Activated CD4-positive, alpha-beta memory T cell treated with anti-CD3 and anti-CD28 coated beads for 36 hours (primary cell): Measurements from ENCODE around the gene ZNF692. TPM values are rescaled to one million over a fixed set of nuclear protein-coding genes. Genes with fewer than 3 reads are reported as not detected.
A peak's percentile ranks its signal among the peaks of the same experiment; 100 is the strongest.
"Not testable (repeated sequence)": the region's sequence is repeated elsewhere in the genome, so short reads cannot be mapped to it uniquely, and the experiment has no call there.

Experiments
- CTCF ChIA-PET: fragments of 350-600 bp; sonication (Branson Sonifier 250); formaldehyde crosslinking; loops from one replicate; lab custom pipeline; 2021; ENCODE audit warnings: antibody characterized with exemption, inconsistent platforms; lab: Charles Lee
- POLR2A ChIA-PET: fragments of 350-600 bp; sonication (Branson Sonifier 250); formaldehyde crosslinking; loops from one replicate; lab custom pipeline; 2021; ENCODE audit warnings: antibody characterized with exemption; lab: Charles Lee
- DNase-seq: peaks from one replicate; pipeline ENCODE4 v3.0.0-alpha.2; 2020
- H3K27ac Mint-ChIP-seq: one replicate; pipeline ENCODE4 v1.8.0; 2021; ENCODE audit warnings: mixed read lengths
- H3K27me3 Mint-ChIP-seq: one replicate; pipeline ENCODE4 v1.8.0; 2021; ENCODE audit warnings: mixed read lengths
- H3K36me3 Mint-ChIP-seq: one replicate; pipeline ENCODE4 v1.8.0; 2021; ENCODE audit warnings: mixed read lengths
- H3K4me1 Mint-ChIP-seq: one replicate; pipeline ENCODE4 v1.8.0; 2021; ENCODE audit warnings: low read depth, mixed read lengths
- H3K4me3 Mint-ChIP-seq: one replicate; pipeline ENCODE4 v1.8.0; 2021; ENCODE audit warnings: mild to moderate bottlenecking, mixed read lengths
- H3K9me3 Mint-ChIP-seq: one replicate; pipeline ENCODE4 v1.8.0; 2021; ENCODE audit warnings: mixed read lengths
- intact Hi-C: fragments of 100-400 bp; cut with micrococcal nuclease; formaldehyde crosslinking; loops from one replicate; pipeline ENCODE4 v1.15.1; 2023
- total RNA-seq, 2 experiments: library from RNA; stranded (reverse); gene quantifications; one replicate each; pipeline ENCODE4 v1.2.3, GENCODE V29; 2021

Gene ZNF692
- total RNA-seq, 2 experiments from 2014 or later, result 60.4 to 65.9 TPM

DNA sequence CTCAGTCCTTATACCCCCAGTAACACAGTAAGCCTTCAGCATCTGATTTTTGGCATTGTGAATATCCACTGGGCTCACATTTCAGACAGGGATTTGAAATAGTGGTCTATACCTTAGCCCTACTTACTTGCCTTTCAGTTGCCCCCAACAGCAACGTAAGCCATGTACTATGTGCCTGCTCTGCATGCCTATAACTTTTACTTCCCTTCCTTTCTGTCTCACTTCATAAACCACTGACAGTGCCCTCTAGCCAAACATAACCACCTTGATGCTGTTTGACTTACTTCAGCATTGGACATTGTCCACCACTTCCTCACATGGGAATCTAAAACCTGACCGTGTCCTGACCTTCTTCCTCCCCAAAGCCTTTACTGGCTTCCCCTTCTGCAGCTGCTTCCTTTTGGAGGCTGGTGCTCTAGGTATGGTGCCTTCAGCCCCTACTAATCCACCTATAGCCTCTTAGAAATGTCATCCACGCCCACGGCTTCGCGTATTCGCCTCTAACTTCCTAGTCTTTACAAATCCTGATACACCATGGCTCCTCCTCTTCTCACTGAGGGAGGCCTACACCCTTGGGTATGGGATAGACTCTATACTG, 24.4 kb downstream of the ZNF692 start:
- CTCF ChIA-PET, result no interaction called here
- DNase-seq, result peak; percentile 37

DNA sequence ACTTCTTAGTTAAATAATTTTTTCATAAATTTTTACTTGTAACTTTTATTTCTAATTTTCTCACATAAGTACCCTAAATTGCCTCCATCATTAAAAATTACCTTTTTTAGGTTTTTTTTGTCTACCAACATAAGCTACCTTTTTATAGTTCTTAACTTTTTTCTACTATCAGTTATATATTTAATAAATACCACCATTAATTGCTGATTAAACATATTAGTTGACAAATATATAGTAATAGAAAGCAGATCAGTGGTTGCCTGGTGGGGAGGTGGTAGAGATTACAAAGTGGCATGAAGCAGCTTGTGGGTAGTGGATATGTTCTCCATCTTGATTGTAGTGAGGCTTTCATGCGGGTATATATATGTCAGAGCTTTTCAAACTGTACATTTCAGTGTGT, 27.0 kb downstream of the ZNF692 start:
- ChIA-PET POLR2A (no interaction called here), CTCF (no interaction called here)
- Mint-ChIP-seq H3K27me3 (peaks cover 2% of the 10 kb centered on the region), H3K9me3 (no peaks in the 10 kb centered on the region), H3K27ac (no peak overlapping the region), H3K36me3 (no peaks in the 10 kb centered on the region), H3K4me3 (no peak overlapping the region), H3K4me1 (peaks cover 10% of the 10 kb centered on the region)
- DNase-seq, result no peak
- intact Hi-C loops, result no loop called here

More for the DNA sequence above, 24.4 kb downstream of the ZNF692 start:
- POLR2A ChIA-PET, result no interaction called here
- Mint-ChIP-seq H3K4me3 (no peak overlapping the region), H3K27me3 (peaks cover 2% of the 10 kb centered on the region), H3K4me1 (peaks cover 3% of the 10 kb centered on the region), H3K27ac (no peak overlapping the region), H3K36me3 (no peaks in the 10 kb centered on the region), H3K9me3 (no peaks in the 10 kb centered on the region)
- intact Hi-C loops, result no loop called here

DNA sequence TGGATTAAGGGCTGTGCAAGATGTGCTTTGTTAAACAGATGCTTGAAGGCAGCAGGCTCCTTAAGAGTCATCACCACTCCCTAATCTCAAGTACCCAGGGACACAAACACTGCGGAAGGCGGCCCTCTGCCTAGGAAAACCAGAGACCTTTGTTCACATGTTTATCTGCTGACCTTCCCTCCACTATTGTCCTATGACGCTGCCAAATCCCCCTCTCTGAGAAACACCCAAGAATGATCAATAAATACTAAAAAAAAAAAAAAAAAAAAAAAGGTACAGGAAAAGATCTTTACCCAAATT, 28.2 kb downstream of the ZNF692 start:
- H3K4me3 Mint-ChIP-seq, DNase-seq, H3K27ac Mint-ChIP-seq, H3K27me3 Mint-ChIP-seq, intact Hi-C loops, H3K9me3 Mint-ChIP-seq, POLR2A ChIA-PET, CTCF ChIA-PET, H3K36me3 Mint-ChIP-seq: not testable (repeated sequence)
- peaks cover 13% of the 10 kb centered on the region for H3K4me1 Mint-ChIP-seq

DNA sequence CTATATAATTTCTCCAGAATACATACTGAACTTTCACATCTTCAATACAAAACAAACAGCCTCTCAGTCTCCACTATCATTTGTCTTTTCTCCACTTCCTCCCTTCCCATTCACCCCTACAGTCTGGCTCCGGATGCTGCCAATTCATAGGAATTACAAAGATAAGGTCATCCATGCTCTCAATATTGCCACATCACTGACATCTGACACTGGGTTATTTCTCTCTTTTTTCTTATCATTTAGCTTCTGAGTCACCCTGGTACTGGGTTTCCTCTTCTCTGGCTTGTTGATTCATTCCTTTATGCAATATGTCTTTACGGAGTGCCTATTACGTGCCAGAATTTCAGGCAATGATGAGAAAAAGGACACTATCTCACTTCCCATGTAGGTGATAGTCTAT, 30.0 kb downstream of the ZNF692 start:
- Mint-ChIP-seq H3K27me3 (peaks cover 2% of the 10 kb centered on the region), H3K27ac (no peak overlapping the region), H3K4me1 (peaks cover 29% of the 10 kb centered on the region), H3K4me3 (no peak overlapping the region), H3K36me3 (peaks cover 5% of the 10 kb centered on the region), H3K9me3 (no peaks in the 10 kb centered on the region)
- CTCF ChIA-PET, result interaction anchor here (0.7 to 1.3 kb wide), 3 partner anchors 8 to 30 kb away, joined by 4 to 5 read pairs (median 4); partner anchors contain the start of genes ZNF672 and ZNF692
- no peak for DNase-seq
- intact Hi-C loops, result no loop called here
- POLR2A ChIA-PET, result interaction anchor here (5.1 kb wide), 1 partner anchor 10 kb away, joined by 67 read pairs; the partner anchor contains the start of gene ZNF672

DNA sequence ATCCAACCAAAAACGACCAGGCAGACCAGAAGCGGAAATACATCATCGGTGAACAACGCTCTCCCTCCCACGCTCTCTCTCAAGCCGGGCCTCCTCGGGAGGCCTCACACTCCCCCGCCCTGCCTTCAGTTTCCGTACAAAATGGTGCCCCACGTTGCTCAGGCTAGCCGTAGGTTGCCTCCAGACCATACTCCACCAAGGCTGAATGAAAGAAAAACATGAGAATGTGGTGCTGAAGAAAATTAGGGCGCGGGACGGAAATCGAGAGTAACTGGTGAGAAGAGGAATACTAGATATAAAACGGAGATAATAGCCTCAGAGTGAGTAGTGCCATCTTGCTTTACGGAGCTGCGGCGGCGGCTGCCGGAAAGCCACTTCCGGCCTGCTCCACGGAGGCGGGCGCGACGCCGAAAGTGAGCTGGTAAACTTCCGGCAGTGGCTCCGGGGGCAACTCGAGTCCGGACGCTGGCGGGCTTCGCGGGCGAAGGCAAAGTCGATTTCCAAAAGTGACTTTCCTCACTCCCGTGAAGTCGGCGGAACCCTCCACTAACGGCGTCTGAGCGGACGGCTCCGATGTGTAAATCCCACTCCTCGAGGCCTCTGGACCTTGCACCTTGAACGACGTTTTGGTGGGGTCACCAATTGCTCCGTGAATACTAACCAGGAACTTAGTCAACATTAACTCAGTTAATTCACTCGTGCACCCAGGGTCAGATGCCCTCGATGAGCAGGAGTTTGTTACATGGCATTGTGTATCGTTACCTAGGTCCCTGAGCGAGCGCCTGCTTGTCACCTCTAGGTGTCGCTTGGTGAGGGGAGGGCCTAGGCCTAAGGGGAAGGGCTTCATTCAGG, 32.8 kb downstream of the ZNF692 start, which contains the start of gene SH3BP5L:
SH3BP5L (minus strand) TSS at position 7 of the 852 bp plus-strand sequence. CDS start 980 bp downstream, outside the sequence.
- H3K4me3 Mint-ChIP-seq, result peak within 1 kb of the TSS; percentile 84
- intact Hi-C loops, result loop anchor here (1.0 kb wide), 4 partner anchors 12 to 80 kb away; partner anchors contain the start of genes PGBD2, ZNF672 and ZNF692

DNA sequence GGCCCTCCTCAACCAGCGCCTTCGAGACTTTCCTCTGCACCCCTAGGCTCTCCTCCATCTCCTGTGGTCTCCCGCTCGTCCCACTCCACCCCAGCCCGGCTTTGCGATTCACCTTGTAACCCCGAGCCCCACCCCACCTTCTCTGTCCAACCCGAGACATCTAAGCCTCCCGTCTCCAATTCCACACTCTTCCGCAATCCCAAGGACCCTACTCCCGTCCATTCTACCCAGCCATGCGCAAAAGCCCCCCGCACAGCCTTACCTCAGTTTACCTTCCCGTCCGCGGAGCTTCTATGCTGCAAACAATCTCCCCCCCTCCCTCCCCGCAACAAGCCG, 33.3 kb downstream of the ZNF692 start:
- ChIA-PET POLR2A (interaction anchor here (0.9 to 5.1 kb wide), 5 partner anchors 13 to 80 kb away, joined by 3 to 67 read pairs (median 13); partner anchors contain the start of genes PGBD2, ZNF672 and ZNF692), CTCF (interaction anchor here (0.7 to 3.7 kb wide), 10 partner anchors 9 to 203 kb away, joined by 3 to 28 read pairs (median 4); partner anchors contain the start of genes PGBD2, ZNF672 and ZNF692)
- H3K36me3 Mint-ChIP-seq, result peaks cover 7% of the 10 kb centered on the region
- H3K27me3 Mint-ChIP-seq, result no peaks in the 10 kb centered on the region
- DNase-seq, result no peak
- peak overlapping the region; percentile 97 for H3K27ac Mint-ChIP-seq
- H3K4me3 Mint-ChIP-seq, result peak overlapping the region; percentile 84
- no peaks in the 10 kb centered on the region for H3K9me3 Mint-ChIP-seq
- intact Hi-C loops, result no loop called here
- peaks cover 55% of the 10 kb centered on the region for H3K4me1 Mint-ChIP-seq

More for the DNA sequence above, 32.8 kb downstream of the ZNF692 start, which contains the start of gene SH3BP5L:
- Mint-ChIP-seq H3K36me3 (peaks cover 5% of the 10 kb centered on the region), H3K9me3 (no peaks in the 10 kb centered on the region), H3K27me3 (no peaks in the 10 kb centered on the region), H3K4me1 (peaks cover 52% of the 10 kb centered on the region), H3K27ac (peak within 1 kb of the TSS; percentile 97)
- ChIA-PET POLR2A (interaction anchor here (0.9 to 5.1 kb wide), 5 partner anchors 12 to 80 kb away, joined by 3 to 67 read pairs (median 13); partner anchors contain the start of genes PGBD2, ZNF672 and ZNF692), CTCF (interaction anchor here (0.7 to 3.7 kb wide), 12 partner anchors 9 to 100 kb away, joined by 3 to 28 read pairs (median 5); partner anchors contain the start of genes PGBD2, ZNF672 and ZNF692)
- DNase-seq, result peak; percentile 94

DNA sequence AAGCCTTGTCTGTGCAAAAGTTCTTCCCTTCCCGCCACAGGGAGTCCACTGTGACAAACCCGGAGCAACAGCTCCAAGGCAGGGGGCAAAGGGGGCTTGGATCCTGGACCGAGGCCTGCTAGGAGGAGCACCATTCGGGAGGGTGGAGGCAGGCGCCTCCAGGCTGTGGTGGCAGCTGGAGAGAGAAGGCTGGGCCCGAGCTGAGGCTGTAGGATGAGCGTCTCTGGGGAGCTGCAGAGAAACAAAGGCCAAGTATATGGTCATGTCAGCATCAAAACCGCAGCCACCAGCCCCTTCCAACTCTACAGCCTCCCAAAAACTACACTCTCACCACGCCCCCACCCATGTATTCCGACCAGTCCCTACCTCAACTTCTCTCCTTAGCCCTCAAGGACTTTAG, 33.7 kb downstream of the ZNF692 start:
- H3K36me3 Mint-ChIP-seq, result peaks cover 10% of the 10 kb centered on the region
- peaks cover 58% of the 10 kb centered on the region for H3K4me1 Mint-ChIP-seq
- H3K27me3 Mint-ChIP-seq, result no peaks in the 10 kb centered on the region
- intact Hi-C loops, result no loop called here
- DNase-seq, result no peak
- no peaks in the 10 kb centered on the region for H3K9me3 Mint-ChIP-seq
- peak overlapping the region; percentile 84 for H3K4me3 Mint-ChIP-seq
- CTCF ChIA-PET, result interaction anchor here (1.2 to 3.7 kb wide), 5 partner anchors 11 to 202 kb away, joined by 3 to 28 read pairs (median 4); partner anchors contain the start of gene ZNF692
- H3K27ac Mint-ChIP-seq, result peak overlapping the region; percentile 97
- POLR2A ChIA-PET, result interaction anchor here (1.4 to 5.1 kb wide), 4 partner anchors 13 to 81 kb away, joined by 7 to 67 read pairs (median 19); partner anchors contain the start of genes PGBD2, ZNF672 and ZNF692

DNA sequence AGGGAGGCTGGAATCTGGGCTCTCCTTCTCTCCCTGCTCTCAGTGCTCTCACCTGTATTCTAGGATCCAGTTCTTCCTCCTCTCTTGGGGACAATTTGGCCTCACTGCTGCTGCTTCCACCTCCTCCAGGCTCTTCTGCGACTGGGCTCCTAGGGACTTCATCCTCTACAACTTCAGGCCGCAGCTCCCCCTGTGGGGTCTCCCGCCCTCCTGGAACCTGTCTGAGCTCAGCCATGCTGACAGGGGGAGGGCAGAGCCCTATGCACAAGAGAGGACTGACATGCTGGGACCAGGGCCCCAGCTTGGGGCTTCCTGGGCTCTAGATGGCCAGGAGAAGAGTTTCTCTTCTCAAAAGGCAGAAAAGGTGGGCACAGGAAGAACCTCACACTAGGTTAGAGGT, 34.2 kb downstream of the ZNF692 start:
- CTCF ChIA-PET, result interaction anchor here (1.3 to 3.7 kb wide), 2 partner anchors 34 to 202 kb away, joined by 3 to 28 read pairs; partner anchors contain the start of gene ZNF692
- Mint-ChIP-seq H3K4me1 (peaks cover 61% of the 10 kb centered on the region), H3K36me3 (peaks cover 13% of the 10 kb centered on the region), H3K9me3 (no peaks in the 10 kb centered on the region), H3K4me3 (peak overlapping the region; percentile 84), H3K27ac (peak overlapping the region; percentile 97), H3K27me3 (no peaks in the 10 kb centered on the region)
- POLR2A ChIA-PET, result interaction anchor here (2.9 to 5.1 kb wide), 3 partner anchors 14 to 49 kb away, joined by 13 to 67 read pairs (median 25); partner anchors contain the start of genes ZNF672 and ZNF692
- peak; percentile 8 for DNase-seq
- intact Hi-C loops, result no loop called here

DNA sequence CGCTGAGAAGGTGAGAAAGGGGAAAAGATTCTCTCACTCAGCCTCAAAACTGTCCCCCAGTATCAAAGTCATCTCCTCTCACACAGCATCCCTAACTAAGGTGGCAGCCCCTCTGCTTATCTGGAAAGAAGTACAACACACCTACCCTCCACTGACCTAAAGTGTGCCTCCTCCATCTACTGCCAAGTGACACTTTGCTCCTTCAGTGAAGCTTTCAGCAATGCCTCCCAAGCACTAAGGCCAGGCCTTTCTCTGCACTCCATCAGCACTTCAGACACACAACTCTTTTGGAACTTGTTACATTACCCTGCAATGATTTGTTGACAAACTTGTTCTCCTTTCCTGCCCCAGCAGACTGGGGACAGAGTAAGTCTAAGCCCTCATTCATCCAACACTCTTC, 34.6 kb downstream of the ZNF692 start:
- Mint-ChIP-seq H3K4me3 (peak overlapping the region; percentile 84), H3K27me3 (no peaks in the 10 kb centered on the region), H3K9me3 (no peaks in the 10 kb centered on the region), H3K4me1 (peaks cover 62% of the 10 kb centered on the region), H3K36me3 (peaks cover 13% of the 10 kb centered on the region), H3K27ac (peak overlapping the region; percentile 3)
- POLR2A ChIA-PET, result interaction anchor here (2.9 to 5.1 kb wide), 2 partner anchors 14 to 49 kb away, joined by 13 to 67 read pairs; partner anchors contain the start of gene ZNF672
- CTCF ChIA-PET, result interaction anchor here (1.3 to 3.7 kb wide), 2 partner anchors 34 to 202 kb away, joined by 3 to 28 read pairs; partner anchors contain the start of gene ZNF692
- intact Hi-C loops, result no loop called here
- DNase-seq, result peak; percentile 5

DNA sequence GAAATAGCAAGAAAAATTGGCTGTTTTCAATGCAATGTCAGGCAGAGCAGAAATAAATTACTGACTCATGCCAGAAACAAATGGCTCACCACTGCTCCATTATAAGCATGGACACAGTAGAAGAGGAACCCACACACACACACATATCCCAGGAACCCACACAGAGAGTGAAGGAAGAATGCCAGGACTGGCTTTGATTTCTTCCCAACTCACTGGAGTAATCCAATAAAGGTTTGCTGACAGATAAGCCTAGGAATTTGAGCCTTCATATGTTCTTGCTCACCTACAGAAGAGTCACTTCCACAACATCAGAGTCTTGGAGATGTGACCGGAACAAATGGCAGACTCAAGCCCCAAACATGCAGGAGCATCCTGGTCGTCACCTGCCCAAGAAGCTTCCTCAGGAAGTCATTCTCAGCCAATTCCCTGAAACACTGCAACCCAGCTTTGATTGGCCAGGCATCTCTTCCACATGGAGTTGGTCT, 35.3 kb downstream of the ZNF692 start:
- Mint-ChIP-seq H3K27ac (no peak overlapping the region), H3K36me3 (peaks cover 15% of the 10 kb centered on the region), H3K4me1 (peaks cover 68% of the 10 kb centered on the region), H3K9me3 (no peaks in the 10 kb centered on the region), H3K4me3 (peak overlapping the region; percentile 16), H3K27me3 (no peaks in the 10 kb centered on the region)
- ChIA-PET POLR2A (no interaction called here), CTCF (no interaction called here)
- intact Hi-C loops, result no loop called here
- peak; percentile 3 for DNase-seq
